ENCODE results near the gene NEGR1.

DNA sequence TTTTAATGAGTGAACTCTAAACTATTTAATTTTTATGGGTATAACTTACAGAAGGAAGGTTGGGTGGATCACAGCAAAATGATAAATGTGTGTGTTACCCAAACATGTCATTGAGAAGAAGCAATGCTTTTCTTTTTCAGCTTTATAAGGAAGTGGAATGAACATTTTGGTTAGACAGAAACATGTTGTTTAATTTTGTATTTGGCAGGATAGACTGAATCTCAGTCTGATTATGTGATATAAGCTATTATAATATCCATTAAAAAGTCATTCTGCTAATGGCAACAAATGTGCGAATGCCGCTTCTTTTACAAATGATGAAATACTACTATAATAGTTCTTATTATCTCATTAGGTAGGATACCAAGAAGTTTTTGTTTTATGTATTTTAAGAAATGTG lies 919.6 kb downstream of the NEGR1 start:
- TF ChIP-seq, protein P1, sequence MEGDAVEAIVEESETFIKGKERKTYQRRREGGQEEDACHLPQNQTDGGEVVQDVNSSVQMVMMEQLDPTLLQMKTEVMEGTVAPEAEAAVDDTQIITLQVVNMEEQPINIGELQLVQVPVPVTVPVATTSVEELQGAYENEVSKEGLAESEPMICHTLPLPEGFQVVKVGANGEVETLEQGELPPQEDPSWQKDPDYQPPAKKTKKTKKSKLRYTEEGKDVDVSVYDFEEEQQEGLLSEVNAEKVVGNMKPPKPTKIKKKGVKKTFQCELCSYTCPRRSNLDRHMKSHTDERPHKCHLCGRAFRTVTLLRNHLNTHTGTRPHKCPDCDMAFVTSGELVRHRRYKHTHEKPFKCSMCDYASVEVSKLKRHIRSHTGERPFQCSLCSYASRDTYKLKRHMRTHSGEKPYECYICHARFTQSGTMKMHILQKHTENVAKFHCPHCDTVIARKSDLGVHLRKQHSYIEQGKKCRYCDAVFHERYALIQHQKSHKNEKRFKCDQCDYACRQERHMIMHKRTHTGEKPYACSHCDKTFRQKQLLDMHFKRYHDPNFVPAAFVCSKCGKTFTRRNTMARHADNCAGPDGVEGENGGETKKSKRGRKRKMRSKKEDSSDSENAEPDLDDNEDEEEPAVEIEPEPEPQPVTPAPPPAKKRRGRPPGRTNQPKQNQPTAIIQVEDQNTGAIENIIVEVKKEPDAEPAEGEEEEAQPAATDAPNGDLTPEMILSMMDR (IDR thresholded peaks at IDR 0.05; ENCODE audit: low read depth, low read length, missing input control), result no peak
- no peak for TF ChIP-seq HNF4A (conservative IDR thresholded peaks at IDR 0.05)
- no peak for TF ChIP-seq JUND (IDR thresholded peaks at IDR 0.05)
- TF ChIP-seq FOXA1 (IDR thresholded peaks at IDR 0.05), result no peak
